NB4 (cell line): ENCODE results near the gene C5AR2.

Source experiments
- POLR2A ChIP-seq: IDR thresholded peaks from 2 replicates; pipeline ENCODE4 v1.6.1; 2011; ENCODE audit warnings: mild to moderate bottlenecking; ENCODE audit not compliant: insufficient read length; ENCODE audit errors: extremely low read depth
- TF ChIP-seq, protein P1 (sequence below): IDR thresholded peaks from one replicate; pipeline ENCODE4 v1.5.1; 2012; ENCODE audit warnings: low read depth, low read length
- TF ChIP-seq, protein P2 (sequence below): IDR thresholded peaks from 2 replicates; pipeline ENCODE4 v1.6.1; 2011; ENCODE audit warnings: low read depth, low read length

DNA sequence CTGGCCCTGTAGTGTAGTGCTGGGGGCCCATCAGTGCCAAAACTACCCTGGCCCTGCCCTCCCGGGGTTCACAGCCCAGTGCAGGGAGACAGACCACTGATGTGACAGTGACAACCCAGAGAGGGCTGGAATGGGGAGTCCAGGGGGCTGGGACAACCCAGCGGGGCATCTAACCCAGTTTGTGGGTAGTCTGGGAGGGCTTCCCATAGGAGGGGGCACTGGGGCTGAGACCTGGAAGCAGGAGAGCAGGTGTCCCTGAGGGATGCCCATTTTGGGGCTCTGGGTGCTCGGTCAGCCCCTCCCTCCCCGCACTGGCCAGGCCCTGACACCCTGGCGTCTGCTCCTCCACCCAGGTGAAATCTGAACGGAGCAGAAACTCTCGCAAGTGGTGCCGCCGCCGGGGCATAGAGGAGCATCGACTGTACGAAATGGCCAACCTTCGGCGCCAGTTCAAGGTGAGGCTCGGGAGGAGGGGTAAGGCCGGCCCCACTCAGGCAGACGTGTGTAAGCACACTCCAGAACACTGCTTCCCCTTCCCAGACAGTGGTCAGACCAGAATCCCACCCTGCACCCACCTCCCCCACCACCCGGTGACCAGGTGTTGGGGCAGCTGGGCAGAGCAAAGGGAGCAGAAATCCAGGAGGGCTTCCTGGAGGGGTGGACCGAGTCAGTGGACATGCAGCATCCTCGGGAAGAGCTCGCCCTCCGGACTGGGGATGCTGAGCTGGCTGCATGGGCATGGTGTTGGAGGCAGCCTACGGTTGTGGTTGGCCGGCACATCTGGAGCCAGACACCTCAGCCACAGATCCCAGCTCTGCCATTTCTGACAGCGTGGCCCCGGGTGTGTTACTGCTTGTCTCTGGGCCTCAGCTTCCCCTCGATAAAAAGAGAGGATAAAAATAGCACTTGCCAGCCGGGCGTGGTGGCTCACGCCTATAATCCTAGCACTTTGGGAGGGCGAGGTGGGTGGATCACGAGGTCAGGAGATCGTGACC is 41.6 kb downstream of the C5AR2 start:
- TF ChIP-seq, protein P1, sequence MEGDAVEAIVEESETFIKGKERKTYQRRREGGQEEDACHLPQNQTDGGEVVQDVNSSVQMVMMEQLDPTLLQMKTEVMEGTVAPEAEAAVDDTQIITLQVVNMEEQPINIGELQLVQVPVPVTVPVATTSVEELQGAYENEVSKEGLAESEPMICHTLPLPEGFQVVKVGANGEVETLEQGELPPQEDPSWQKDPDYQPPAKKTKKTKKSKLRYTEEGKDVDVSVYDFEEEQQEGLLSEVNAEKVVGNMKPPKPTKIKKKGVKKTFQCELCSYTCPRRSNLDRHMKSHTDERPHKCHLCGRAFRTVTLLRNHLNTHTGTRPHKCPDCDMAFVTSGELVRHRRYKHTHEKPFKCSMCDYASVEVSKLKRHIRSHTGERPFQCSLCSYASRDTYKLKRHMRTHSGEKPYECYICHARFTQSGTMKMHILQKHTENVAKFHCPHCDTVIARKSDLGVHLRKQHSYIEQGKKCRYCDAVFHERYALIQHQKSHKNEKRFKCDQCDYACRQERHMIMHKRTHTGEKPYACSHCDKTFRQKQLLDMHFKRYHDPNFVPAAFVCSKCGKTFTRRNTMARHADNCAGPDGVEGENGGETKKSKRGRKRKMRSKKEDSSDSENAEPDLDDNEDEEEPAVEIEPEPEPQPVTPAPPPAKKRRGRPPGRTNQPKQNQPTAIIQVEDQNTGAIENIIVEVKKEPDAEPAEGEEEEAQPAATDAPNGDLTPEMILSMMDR = no peak
- no peak for TF ChIP-seq POLR2A
- TF ChIP-seq, protein P2, sequence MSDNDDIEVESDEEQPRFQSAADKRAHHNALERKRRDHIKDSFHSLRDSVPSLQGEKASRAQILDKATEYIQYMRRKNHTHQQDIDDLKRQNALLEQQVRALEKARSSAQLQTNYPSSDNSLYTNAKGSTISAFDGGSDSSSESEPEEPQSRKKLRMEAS = no peak
